ENCODE measurements around the gene RPL36.

DNA sequence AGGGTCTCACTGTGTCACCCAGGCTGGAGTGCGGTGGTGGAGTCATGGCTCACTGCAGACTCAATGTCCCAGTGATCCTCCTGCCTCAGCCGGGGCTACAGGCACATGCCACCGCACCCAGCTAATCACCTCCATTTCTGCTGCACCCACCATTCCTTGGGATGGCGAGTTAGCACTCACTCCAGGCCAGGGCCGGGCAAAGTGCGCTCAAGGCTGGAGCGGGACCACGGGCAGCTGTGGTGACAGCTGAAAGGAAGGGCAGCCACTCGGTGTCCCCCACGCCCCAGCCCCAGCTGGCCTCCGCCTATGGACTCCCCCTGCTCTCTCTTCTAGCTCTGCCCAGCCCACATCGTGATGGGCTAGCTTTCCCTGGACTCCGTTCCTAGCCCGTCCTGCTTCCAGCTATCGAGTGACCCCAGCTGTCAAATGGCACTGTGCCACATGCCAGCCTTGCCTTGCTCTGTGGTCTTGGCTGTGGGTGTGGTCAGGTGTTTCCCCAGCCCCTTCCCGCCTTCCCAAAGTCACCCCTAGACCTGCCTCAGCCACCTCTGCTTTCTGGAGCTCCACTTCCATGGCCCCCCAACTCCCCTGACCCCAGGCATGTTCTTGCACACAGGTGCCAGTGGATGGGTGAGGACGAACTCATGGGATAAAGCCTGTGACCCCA, 13.9 kb upstream of the RPL36 start:
- TF ChIP-seq YY1 (IDR thresholded peaks at IDR 0.05; ENCODE audit: insufficient read depth, insufficient read length): no peak
- TF ChIP-seq ZNF274 (IDR thresholded peaks at IDR 0.05; ENCODE audit: low read depth, low read length): no peak
- no peak for TF ChIP-seq SUZ12 (IDR thresholded peaks at IDR 0.05; ENCODE audit: extremely low read depth, insufficient read depth, insufficient read length)
